ENCODE measurements around the gene ADGRF5.

Gene ADGRF5

GRCh38 chr6:46921731-46922130, at the start of gene ADGRF5:
ADGRF5 (minus strand) TSS chr6:46921938; CDS start chr6:46906762, 15,176 bp downstream.
- TF ChIP-seq MAX (IDR thresholded peaks at IDR 0.05; ENCODE audit: low read depth, low read length), result no peak
- no peak for TF ChIP-seq POLR2A (IDR thresholded peaks at IDR 0.05; ENCODE audit: extremely low read depth, insufficient read length)
- TF ChIP-seq CTCF (IDR thresholded peaks at IDR 0.05; ENCODE audit: low read depth, low read length), result no peak
- no peak for TF ChIP-seq MYC (IDR thresholded peaks at IDR 0.05; ENCODE audit: low read depth, low read length)
- no peak for DNase-seq (ENCODE audit: low read depth)
- no peak within 1 kb of the TSS for H3K4me3 ChIP-seq (ENCODE audit: low read depth, low read length)

GRCh38 chr6:46969206-46969605, 47.5 kb upstream of the ADGRF5 start:
- TF ChIP-seq MYC (IDR thresholded peaks at IDR 0.05; ENCODE audit: low read depth, low read length) (no peak), CTCF (IDR thresholded peaks at IDR 0.05; ENCODE audit: low read depth, low read length) (no peak), POLR2A (IDR thresholded peaks at IDR 0.05; ENCODE audit: extremely low read depth, insufficient read length) (no peak), MAX (IDR thresholded peaks at IDR 0.05; ENCODE audit: low read depth, low read length) (no peak)
- no peak overlapping the region for H3K4me3 ChIP-seq (ENCODE audit: low read depth, low read length)
- DNase-seq (ENCODE audit: low read depth), result no peak

GRCh38 chr6:46967826-46968349, 46.1 kb upstream of the ADGRF5 start:
- H3K4me3 ChIP-seq (ENCODE audit: low read depth, low read length), result no peak overlapping the region
- TF ChIP-seq POLR2A (IDR thresholded peaks at IDR 0.05; ENCODE audit: extremely low read depth, insufficient read length) (no peak), CTCF (IDR thresholded peaks at IDR 0.05; ENCODE audit: low read depth, low read length) (no peak), MAX (IDR thresholded peaks at IDR 0.05; ENCODE audit: low read depth, low read length) (no peak), MYC (IDR thresholded peaks at IDR 0.05; ENCODE audit: low read depth, low read length) (no peak)
- no peak for DNase-seq (ENCODE audit: low read depth)

GRCh38 chr6:46964716-46965519, 43.2 kb upstream of the ADGRF5 start:
- no peak for TF ChIP-seq MYC (IDR thresholded peaks at IDR 0.05; ENCODE audit: low read depth, low read length)
- TF ChIP-seq MAX (IDR thresholded peaks at IDR 0.05; ENCODE audit: low read depth, low read length), result no peak
- no peak for DNase-seq (ENCODE audit: low read depth)
- H3K4me3 ChIP-seq (ENCODE audit: low read depth, low read length), result no peak overlapping the region

- no peak for TF ChIP-seq POLR2A (IDR thresholded peaks at IDR 0.05; ENCODE audit: extremely low read depth, insufficient read length)
- TF ChIP-seq MYC (IDR thresholded peaks at IDR 0.05; ENCODE audit: low read depth, low read length), result no peak
- TF ChIP-seq CTCF (IDR thresholded peaks at IDR 0.05; ENCODE audit: low read depth, low read length), result no peak
- no peak for TF ChIP-seq MAX (IDR thresholded peaks at IDR 0.05; ENCODE audit: low read depth, low read length)
- H3K4me3 ChIP-seq (ENCODE audit: low read depth, low read length), result no peak overlapping the region
- no peak for DNase-seq (ENCODE audit: low read depth)
Observed at GRCh38 chr6:46963626-46964025, 41.9 kb upstream of the ADGRF5 start.

- no peak overlapping the region for H3K4me3 ChIP-seq (ENCODE audit: low read depth, low read length)
- TF ChIP-seq CTCF (IDR thresholded peaks at IDR 0.05; ENCODE audit: low read depth, low read length) (no peak), MAX (IDR thresholded peaks at IDR 0.05; ENCODE audit: low read depth, low read length) (no peak), POLR2A (IDR thresholded peaks at IDR 0.05; ENCODE audit: extremely low read depth, insufficient read length) (no peak), MYC (IDR thresholded peaks at IDR 0.05; ENCODE audit: low read depth, low read length) (no peak)
- DNase-seq (ENCODE audit: low read depth), result no peak
Observed at GRCh38 chr6:46963039-46963438, 41.3 kb upstream of the ADGRF5 start.
